GM04504 (cell line): ENCODE data around the gene PPM1G.
A peak's percentile ranks its signal among the peaks of the same experiment; 100 is the strongest.
"Not testable (repeated sequence)": the region's sequence is repeated elsewhere in the genome, so short reads cannot be mapped to it uniquely, and the experiment has no call there.

ENCODE experiments used
- DNase-seq: peaks from one replicate; pipeline ENCODE4 v3.0.0-alpha.2; 2012; ENCODE audit warnings: low read depth

PPM1G gene, protein sequence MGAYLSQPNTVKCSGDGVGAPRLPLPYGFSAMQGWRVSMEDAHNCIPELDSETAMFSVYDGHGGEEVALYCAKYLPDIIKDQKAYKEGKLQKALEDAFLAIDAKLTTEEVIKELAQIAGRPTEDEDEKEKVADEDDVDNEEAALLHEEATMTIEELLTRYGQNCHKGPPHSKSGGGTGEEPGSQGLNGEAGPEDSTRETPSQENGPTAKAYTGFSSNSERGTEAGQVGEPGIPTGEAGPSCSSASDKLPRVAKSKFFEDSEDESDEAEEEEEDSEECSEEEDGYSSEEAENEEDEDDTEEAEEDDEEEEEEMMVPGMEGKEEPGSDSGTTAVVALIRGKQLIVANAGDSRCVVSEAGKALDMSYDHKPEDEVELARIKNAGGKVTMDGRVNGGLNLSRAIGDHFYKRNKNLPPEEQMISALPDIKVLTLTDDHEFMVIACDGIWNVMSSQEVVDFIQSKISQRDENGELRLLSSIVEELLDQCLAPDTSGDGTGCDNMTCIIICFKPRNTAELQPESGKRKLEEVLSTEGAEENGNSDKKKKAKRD

DNA sequence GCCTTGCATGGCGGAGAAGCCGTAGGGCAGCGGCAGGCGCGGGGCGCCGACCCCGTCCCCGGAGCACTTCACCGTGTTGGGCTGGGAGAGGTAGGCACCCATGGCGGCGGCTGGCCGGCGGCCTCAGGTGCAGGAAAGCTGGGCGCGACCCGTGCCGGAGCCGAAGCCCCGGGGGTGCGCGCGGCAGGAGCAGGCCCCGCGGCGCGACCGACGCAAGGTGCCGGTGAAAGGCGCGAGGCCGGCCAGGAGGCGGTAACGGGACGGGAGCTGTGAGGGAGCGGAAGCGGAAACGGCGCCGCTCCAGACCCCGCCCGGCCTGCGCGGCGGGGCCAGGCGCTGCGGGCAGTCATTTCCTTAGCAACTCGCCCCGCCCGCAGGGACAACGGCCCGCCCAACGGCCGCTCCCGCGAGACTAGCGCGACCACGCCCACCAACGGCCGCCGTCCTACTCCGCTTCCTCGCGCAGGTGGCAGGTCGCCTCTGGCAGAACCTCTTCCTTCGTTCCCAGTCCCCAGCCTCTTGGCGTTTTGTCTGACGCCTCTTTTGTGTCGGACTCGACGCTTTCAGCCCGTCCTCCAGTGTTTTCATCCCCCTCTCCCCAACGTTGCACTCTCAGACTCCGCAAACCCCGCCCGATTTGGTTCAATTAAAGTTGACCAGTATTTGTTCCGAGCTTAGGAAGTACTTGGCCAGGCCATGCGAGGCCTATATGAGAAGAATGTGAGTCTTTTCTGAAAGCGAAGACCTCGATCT lies at the start of gene PPM1G:
PPM1G (minus strand) TSS at position 271 of the 753 bp plus-strand sequence; CDS start at position 102, 169 bp downstream.
- peak; percentile 85 for DNase-seq

DNA sequence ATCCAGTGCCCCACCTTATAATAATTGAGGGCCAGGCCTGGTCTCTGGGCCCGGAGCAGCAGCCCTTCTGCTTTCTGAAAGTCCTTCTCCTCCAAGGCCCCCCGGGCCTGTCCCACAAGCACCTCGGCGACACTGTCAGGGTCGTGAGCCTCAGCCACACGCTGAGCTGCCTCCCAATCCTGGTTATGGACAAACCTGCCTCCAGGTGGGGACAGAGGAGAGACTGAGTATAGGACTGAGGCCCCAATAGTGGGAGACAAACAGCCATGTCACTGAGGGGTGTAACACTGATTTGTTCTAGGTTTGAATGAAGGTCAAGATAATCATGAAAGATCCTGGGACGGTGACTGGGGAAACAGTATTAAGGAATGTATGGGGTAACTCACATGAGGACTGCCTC lies 44.6 kb upstream of the PPM1G start:
- no peak for DNase-seq

DNA sequence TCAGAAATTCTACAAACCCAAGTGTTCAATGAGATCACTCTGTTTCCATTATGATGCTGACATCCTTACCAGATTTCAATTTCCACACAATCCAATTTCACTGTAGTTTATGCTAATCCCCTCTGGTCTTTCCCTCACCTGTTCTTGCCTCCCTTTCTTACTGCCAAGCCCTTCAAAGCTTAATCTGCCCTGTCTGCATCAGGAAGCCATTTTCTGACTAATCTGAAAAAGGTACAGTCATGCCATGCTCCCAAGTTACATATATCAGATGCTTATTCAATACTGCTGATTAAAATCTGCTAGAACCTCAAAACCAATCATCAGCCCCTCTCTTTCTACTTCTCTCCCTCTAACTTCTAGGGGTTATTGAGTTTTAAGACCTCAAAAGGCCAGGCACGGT lies 41.7 kb upstream of the PPM1G start:
- no peak for DNase-seq

DNA sequence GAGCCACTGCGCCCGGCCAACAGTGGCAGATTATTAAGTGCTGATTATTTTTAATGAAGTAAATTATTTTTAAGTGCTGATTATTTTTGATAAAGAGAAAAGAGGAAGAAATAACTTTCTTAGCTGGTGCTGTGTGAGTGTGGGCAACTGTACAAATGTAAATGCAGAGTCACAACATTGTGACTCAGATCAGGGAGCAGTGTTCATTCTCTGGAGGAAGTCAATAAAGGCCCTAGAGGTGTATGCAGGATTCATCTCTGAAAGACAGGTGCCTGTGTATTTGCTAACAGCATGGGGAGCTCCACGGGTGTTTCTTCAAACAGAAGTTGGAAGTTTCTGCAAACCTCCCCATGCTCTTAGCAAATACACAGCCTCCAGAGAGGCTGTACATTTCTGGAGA lies 39.0 kb upstream of the PPM1G start:
- DNase-seq = no peak

DNA sequence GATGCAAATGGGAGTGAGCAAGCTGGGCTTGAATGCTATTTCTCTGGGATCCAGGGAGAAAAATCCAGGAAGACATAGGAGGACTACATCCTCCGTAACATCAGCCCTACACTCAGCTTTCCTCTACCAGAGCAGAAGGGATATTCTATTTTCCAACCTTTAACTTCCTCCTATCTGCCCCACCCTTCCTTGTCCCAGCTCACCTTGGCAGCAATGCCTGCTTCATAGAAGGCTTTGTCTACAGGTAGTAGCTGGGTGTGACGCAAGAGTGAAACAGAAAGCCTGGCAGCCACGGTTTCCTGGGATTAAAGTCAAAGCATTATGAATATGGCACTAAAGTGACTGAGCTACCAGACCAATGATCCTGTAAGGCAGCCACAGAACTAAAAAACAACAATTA lies 36.7 kb upstream of the PPM1G start:
- DNase-seq = no peak

DNA sequence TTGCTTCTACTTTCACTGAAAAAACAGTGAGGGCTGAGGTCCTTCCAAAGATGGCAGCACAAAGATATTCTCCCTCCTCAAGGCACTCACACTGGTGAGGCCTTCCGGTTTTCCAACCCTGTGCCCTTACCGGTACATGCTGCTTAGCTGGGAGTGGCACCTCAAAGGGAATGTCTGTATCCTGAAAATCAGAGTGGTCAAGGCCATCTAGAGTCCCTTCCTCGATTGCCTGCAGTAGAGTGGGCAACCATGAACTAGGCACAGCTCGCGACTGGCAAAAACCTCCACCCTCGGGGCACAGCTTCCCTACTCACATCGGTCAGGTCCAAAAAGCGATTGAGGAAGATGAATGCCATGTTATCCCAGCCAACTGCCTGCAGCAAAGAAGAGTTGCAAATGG lies 36.2 kb upstream of the PPM1G start:
- no peak for DNase-seq

DNA sequence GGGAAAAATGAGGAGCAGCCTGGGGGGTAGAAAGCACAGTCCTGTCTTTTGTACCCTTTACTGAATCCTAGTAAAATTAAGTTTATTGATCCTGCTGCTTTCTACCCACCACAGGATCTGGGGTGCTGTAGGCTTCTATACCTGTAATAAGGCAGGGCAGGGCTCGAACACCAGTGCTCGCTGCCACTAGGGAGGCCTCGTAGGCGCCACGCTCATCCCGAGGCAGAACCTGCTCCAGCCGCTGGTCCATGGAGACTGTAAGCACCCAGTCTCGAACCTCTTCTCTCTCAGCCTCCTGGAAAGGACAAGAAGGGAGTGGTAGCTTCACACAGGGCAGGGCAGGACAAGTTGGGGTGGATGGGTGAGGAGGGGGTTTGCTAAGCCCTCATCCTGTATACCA lies 35.8 kb upstream of the PPM1G start:
- no peak for DNase-seq

DNA sequence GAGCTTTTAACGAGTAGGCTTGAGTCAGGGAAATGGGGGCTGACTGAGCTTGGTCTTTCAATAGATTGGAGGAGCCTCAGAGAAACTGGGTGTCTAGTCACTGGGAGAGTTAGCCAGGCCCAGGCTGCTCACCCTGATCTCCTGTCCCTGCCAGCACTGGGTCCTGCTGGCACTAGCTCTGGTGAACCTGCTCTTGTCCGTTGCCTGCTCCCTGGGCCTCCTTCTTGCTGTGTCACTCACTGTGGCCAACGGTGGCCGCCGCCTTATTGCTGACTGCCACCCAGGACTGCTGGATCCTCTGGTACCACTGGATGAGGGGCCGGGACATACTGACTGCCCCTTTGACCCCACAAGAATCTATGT lies 33.5 kb upstream of the PPM1G start:
- DNase-seq = no peak

DNA sequence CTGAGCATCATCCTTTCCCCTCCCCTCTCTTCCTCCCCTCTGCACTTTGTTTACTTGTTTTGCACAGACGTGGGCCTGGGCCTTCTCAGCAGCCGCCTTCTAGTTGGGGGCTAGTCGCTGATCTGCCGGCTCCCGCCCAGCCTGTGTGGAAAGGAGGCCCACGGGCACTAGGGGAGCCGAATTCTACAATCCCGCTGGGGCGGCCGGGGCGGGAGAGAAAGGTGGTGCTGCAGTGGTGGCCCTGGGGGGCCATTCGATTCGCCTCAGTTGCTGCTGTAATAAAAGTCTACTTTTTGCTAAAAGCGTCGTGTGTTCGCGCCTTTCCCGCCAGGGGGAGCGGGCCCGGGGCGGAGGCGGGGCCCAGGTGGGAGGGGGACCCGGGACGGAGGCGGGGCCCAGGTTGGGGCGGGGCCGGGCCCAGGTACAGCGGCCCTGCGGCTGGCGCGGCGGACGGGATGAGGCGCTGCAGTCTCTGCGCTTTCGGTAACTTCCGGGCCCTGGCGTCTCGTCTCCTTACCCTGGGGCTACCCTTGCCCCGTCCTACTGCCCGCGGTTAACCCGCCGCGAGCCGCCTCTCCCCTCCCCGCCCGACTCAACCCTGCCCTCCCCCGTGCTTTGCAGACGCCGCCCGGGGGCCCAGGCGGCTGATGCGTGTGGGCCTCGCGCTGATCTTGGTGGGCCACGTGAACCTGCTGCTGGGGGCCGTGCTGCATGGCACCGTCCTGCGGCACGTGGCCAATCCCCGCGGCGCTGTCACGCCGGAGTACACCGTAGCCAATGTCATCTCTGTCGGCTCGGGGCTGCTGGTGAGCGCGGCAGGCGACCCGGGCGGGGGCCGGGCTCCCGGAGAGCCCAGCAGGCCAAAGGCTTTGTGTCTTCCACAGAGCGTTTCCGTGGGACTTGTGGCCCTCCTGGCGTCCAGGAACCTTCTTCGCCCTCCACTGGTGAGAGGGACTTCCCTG lies 32.8 kb upstream of the PPM1G start, which contains the start of gene KRTCAP3:
KRTCAP3 (plus strand) TSS at position 424 of the 962 bp plus-strand sequence; CDS start at position 456, 32 bp downstream.
- no peak for DNase-seq

DNA sequence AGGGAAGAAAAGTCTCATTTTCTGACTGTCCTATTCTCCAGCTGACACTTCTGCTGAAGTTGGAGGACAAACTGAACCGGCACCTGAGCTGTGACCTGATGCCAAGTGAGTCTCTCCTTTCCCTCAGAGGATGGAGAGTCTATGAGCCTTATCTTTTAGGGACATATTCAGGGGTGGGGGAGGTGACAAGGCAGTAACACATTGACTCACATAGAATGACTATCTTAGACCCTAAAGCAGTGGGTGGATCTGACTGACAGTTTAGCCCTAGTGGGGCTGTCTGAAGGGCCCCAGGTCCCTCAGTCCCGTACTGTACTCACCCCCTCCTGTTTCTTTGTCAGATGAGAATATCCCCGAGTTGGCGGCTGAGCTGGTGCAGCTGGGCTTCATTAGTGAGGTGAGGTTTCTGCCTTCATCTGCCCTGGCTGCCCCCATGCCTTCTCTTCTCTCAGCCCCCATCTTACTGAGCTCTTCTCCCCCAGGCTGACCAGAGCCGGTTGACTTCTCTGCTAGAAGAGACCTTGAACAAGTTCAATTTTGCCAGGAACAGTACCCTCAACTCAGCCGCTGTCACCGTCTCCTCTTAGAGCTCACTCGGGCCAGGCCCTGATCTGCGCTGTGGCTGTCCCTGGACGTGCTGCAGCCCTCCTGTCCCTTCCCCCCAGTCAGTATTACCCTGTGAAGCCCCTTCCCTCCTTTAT lies 32.0 kb upstream of the PPM1G start:
- no peak for DNase-seq

DNA sequence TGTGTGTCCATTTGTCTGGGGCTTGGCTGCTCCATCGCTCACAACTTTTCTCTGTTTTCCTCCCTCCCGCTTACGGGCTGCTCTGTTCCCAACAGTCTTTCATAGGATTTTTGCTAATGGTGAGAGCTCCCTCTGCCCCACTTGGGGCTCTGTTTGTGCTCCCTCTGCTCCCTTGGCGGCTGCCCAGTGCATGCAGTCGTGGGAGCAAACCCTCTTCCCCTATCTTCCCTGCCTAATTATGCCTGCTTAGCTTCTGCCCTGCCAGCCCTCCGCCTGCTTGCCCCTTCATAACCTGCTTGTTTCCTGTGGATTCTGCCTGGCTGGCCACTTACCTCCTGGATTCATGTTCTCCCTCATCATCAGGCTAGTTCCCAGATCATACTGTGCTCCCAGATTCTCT lies 26.2 kb upstream of the PPM1G start:
- no peak for DNase-seq

DNA sequence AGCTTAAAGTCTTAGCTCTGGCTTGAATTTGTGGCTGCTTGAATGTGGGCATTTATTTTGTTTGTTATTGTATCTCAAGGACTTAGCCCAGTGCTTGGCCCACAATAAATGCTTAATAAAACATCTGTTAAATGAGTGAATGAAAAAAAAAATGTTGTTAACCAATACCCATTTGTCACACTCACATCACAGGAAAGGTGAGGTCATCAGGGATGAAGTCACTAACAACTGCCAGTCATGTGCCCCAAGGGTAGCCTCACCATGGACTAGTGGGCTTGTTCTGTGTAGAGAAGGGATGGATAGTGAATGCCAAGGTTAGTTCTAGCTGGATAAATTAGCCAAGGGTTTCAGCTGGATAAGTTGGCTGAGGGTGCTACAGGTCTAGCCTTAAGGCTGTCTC lies 22.0 kb upstream of the PPM1G start:
- no peak for DNase-seq

DNA sequence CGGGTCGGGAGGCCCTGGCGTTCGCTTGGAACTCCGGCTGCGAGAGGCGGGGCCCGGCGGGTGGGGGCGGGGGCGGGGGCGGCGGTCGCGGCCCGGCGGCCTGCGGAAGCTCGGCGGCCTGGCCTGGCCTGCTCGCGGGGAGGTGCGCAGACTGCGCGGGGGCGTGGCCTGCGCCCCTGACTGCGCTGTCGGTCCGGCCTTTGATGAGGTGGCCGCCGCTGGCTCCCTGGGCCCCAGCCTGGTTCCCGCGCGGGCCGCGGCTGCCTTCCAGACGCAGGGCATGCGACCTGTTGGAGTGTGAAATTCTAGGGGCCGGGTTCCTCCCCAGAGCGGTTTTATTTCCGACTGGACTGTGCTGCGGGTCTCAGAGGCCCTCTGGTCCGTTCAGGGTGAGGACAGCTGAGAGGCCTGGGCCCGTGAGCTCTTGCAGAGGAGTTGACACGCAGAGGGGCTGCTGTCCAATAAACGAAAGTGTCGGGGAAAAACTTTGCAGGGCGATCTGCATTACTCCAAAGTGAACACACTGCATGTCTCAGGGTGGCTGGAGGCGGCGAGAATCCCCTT lies 19.7 kb upstream of the PPM1G start:
- DNase-seq = peak; percentile 58

DNA sequence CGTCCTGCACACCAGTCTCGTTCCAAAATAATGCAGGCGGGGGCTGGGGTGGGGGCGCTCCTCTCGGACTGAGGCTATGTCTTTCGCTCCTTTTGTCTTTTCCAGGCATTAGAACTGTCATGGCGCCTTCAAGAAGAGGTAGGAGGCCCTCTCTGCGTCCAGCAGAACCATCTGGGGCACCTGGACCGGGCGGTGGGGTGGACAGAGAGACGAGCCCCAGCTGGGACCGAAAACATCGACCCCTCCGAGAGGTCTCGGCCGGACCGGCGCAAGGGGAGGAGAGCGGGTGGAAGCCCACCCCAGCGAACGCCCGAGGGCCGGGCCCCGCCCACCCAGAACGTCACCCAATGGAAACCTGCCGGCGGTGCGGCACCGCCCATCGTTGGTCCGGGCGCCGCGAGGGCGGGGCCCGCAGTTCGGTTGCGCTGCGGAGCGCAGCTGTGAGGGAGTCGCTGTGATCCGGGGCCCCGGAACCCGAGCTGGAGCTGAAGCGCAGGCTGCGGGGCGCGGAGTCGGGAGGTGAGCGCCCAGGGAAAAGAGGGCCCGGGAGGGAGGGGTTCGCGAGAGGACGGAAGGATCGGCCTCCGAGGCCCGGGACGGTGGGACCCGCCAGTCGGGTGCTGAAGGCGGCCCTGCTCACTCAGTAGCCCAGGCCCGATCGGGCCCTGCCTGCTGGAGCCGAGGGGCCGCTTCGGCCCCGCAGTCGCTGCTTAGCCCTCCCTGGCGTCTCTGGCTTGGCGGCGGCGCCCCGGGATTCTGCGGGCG lies 19.0 kb upstream of the PPM1G start, which contains the start of gene NRBP1:
NRBP1 (plus strand) TSS at position 419 of the 765 bp plus-strand sequence. CDS start 4,643 bp downstream, outside the sequence.
- peak; percentile 64 for DNase-seq

DNA sequence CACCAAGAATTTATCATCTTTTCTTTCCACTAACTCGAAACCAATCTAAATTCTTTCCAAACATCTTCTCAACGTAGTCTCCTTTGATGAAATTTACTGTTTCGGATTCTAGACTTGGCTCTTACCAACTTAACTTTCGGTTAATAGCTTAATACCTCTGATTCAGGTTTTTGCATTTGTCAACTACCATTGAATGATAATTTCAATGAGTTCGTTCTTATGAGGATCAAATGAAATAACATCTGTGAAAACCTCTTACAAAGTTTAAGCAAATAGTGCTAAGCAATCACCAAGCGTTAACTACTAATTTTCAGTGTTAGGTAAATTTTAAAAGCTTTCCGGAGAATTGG lies 18.4 kb upstream of the PPM1G start:
- no peak for DNase-seq

DNA sequence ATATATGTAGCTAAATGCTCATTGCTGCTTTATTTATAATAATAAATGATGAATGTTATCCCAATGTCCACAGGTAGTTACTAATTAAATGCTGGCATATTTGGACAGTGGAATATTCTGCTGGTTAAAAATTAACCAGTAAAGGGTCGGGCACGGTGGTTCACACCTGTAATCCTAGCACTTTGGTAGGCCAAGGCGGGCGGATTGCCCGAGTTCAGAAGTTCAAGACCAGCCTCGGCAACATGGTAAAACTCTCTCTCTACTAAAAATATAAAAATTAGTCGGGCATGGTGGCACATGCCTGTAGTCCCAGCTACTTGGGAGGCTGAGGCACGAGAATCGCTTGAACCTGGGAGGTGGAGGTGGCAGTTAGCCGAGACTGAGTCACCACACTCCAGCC lies 15.6 kb upstream of the PPM1G start:
- not testable (repeated sequence) for DNase-seq

DNA sequence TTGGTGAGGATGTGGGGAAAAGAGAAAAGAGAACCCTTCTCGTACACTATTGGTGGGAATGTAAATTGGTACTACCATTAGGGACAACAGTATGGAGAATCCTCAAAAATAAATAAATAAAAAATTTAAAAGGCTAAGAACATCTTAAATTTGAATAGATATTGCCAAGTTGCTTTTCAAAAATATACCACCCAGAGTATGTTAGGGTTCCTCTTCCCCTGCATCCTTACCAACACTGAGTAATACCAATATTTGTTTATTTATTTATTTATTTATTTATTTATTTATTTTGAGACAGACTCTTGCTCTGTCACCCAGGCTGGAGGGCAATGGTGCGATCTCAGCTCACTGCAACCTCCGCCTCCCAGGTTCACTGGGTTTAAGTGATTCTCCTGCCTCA lies 13.6 kb upstream of the PPM1G start:
- DNase-seq = no peak

DNA sequence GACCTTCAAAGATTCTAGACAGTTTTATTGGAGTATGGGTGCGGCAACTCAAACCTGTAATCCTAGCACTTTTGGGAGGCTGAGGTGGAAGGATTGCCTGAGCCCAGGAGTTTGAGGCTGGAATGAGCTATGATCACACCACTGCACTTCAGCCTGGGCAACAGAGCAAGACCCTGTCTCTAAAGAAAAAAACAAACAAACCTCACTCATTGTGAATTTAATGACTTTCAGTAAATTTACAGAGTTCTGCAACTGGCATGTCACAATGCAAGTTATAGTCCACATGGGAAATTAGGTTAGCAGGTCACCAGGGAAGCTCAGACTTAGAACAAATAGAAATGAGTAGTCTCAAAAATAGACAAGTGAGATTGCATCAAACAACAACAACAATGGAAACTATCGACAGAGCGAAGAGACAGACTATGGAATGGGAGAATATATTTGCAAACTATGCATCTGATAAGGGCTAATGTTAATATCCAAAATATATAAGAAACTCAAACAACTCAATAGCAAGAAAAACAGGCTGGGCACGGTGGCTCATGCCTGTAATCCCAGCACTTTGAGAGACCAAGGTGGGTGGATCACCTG lies 12.4 kb upstream of the PPM1G start:
- no peak for DNase-seq

DNA sequence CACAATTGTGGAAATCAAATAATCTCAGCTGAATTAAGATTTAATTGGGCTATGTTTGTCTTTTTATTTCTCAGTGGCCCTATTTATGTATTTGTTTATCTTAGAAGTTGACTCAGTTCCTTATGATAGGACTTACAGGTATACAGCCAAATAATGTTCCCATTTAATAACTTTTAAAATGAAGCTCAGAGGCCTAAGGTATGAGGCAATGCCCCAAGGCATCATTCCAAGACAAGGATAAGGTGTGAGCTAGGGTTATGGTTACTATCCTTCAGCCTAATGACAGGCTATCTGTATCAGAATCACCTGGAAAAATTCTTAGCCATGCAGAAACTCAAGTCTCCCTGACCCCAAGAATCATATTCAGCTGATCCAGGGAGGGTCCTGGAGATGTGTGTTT lies 11.6 kb upstream of the PPM1G start:
- no peak for DNase-seq

DNA sequence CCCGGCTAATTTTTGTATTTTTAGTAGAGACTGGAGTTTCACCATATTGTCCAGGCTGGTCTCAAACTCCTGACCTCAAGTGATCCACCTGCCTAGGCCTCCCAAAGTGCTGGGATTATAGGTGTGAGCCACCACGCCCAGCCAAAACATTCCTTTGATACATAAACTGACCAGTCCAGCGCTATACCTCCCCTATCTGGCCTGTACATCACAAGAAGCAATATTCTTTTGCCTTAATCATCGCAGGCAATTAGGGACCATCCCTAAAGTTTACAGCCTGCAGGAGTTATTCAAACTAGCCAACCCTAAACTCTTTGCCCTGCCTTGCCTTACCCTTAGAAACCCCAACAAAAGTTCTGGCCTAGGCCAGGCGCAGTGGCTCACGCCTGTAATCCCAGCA lies 6.8 kb upstream of the PPM1G start:
- DNase-seq = no peak
